Breast epithelium (tissue), 4 donors: ENCODE results near the gene C6orf89. TPM values are rescaled to one million over a fixed set of nuclear protein-coding genes. Genes with fewer than 3 reads are reported as not detected.

Experiments used
- DNase-seq, 2 donors: peaks; one replicate each; pipeline ENCODE4 v3.0.0-alpha.2; 2019; ENCODE audit warnings: low spot score in 2 of 2
- H3K27ac ChIP-seq, 2 donors: fragments of 200-600 bp; sonication (generic) in 1 of 2; one replicate each; pipeline ENCODE4 v1.5.1; 2016 to 2019; ENCODE audit warnings: mild to moderate bottlenecking in 1 of 2
- H3K27me3 ChIP-seq, 2 donors: fragments of 200-600 bp; sonication (generic) in 1 of 2; one replicate each; pipeline versions ENCODE4 v1.5.1 to v1.6.0; 2017 to 2019; ENCODE audit warnings: control low read depth in 1 of 2, mild to moderate bottlenecking in 1 of 2
- H3K36me3 ChIP-seq: fragments of 200-600 bp; one replicate; pipeline ENCODE4 v1.5.1; 2019
- H3K4me1 ChIP-seq, 2 donors: fragments of 200-600 bp; sonication (generic); one replicate each; pipeline ENCODE4 v1.5.1; 2016 to 2019; ENCODE audit warnings: control low read depth in 1 of 2
- H3K4me3 ChIP-seq, 3 donors: fragments of 200-600 bp; sonication (generic); 1 replicate in 2 of 3; 2 replicates in 1 of 3; pipeline ENCODE4 v1.5.1; 2016 to 2019; ENCODE audit warnings: mild to moderate bottlenecking in 3 of 3, moderate library complexity in 2 of 3
- H3K9me3 ChIP-seq, 2 donors: fragments of 200-600 bp; sonication (generic) in 1 of 2; one replicate each; pipeline ENCODE4 v1.5.1; 2016 to 2019; ENCODE audit warnings: control low read depth in 1 of 2
- POLR2A ChIP-seq: fragments of 450-650 bp; IDR thresholded peaks from one replicate; pipeline ENCODE4 v1.6.1; 2016; ENCODE audit warnings: antibody characterized with exemption, mild to moderate bottlenecking, moderate library complexity
- POLR2AphosphoS5 ChIP-seq, 3 donors: sonication (generic); formaldehyde crosslinking; IDR thresholded peaks; one replicate each; pipeline ENCODE4 v1.6.1; 2017; ENCODE audit warnings: antibody characterized with exemption in 3 of 3
- intact Hi-C: fragments of 100-400 bp; cut with DNase I; formaldehyde crosslinking; loops from one replicate; pipeline ENCODE4 v1.15.1; 2023; ENCODE audit warnings: low total_unique reads
- total RNA-seq, 3 donors: library from RNA; depleted of rRNA; stranded (reverse); fragments of >200 nt; gene quantifications; one replicate each; pipeline ENCODE4 v1.1.0, GENCODE V29; 2016
- TF ChIP-seq, protein P1 (sequence below), 3 donors: fragments of 450-650 bp; IDR thresholded peaks; one replicate each; pipeline ENCODE4 v1.5.1; 2016 to 2017; ENCODE audit warnings: antibody characterized with exemption in 3 of 3, mild to moderate bottlenecking in 3 of 3, moderate library complexity in 3 of 3

C6orf89 gene
- total RNA-seq, 3 donors from 2014 or later = 32.8 to 58.7 (median 45.4) TPM

DNA sequence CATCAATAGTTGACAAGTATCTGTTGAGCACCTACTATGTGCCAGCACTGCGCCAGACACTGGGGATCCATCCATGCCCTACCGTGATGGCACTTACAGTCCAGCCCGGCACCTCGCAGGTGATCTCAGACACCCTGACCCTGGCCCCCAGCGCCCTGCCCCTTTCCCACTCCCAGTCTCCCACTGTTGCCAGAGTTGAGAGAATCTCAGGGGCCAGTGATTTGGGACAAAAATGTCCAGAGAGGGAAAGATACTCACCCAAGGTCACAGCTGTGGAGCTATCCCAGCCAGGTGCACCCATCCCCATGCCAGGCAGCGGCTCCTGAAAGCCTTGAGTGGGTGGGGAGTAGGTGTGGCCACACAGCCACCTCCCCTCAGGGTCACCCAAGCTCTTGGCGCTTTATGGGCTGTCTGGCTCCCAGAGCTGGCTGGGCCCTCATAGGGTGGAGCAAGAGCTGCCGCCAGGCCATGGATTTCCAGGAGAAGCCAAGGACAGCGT, 72.1 kb downstream of the C6orf89 start:
- Histone ChIP-seq H3K9me3 (no peaks in the 10 kb centered on the region), H3K4me1 (peaks cover 0 to 8% of the 10 kb centered on the region in 2 donors), H3K36me3 (no peaks in the 10 kb centered on the region), H3K27ac (peak overlapping the region in 1 of 2 donors; percentile 45), H3K27me3 (no peaks in the 10 kb centered on the region), H3K4me3 (no peak overlapping the region)
- intact Hi-C loops = no loop called here
- TF ChIP-seq, protein P1, sequence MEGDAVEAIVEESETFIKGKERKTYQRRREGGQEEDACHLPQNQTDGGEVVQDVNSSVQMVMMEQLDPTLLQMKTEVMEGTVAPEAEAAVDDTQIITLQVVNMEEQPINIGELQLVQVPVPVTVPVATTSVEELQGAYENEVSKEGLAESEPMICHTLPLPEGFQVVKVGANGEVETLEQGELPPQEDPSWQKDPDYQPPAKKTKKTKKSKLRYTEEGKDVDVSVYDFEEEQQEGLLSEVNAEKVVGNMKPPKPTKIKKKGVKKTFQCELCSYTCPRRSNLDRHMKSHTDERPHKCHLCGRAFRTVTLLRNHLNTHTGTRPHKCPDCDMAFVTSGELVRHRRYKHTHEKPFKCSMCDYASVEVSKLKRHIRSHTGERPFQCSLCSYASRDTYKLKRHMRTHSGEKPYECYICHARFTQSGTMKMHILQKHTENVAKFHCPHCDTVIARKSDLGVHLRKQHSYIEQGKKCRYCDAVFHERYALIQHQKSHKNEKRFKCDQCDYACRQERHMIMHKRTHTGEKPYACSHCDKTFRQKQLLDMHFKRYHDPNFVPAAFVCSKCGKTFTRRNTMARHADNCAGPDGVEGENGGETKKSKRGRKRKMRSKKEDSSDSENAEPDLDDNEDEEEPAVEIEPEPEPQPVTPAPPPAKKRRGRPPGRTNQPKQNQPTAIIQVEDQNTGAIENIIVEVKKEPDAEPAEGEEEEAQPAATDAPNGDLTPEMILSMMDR (IDR thresholded peaks at IDR 0.05) = no peak
- no peak for DNase-seq

DNA sequence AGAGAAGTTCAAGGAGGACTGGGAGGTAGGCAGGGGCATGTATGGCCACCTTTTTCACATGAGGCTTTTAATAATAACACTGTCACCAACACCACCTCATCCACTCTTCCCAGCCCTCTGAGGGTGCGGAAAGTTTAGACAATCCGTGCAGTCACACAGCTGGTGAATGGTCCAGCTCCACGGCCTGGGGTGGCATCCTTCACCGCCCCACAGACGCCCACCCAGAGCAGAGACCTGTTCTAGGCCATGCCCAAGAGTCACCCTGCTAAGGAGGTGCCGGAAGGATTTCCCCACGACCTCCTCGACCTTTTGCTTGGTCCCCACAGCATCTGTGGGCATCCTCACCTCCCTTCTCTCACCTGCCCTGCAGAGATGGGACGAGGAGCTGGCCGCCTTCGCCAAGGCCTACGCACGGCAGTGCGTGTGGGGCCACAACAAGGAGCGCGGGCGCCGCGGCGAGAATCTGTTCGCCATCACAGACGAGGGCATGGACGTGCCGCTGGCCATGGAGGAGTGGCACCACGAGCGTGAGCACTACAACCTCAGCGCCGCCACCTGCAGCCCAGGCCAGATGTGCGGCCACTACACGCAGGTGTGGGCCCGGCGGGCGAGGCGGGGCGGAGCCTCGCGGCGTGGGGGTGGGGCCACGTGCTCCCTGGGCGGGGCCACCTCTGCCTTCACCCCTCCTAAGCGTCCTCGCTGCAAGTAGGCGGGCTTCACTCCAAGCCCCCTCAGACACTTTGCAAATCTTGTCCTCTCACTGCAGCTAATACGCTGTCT, 73.2 kb downstream of the C6orf89 start:
- Histone ChIP-seq H3K36me3 (no peaks in the 10 kb centered on the region), H3K9me3 (no peaks in the 10 kb centered on the region), H3K4me1 (peaks cover 0 to 14% of the 10 kb centered on the region in 2 donors), H3K27me3 (no peaks in the 10 kb centered on the region), H3K27ac (peak overlapping the region in 1 of 2 donors; percentile 45), H3K4me3 (no peak overlapping the region)
- DNase-seq = no peak
- intact Hi-C loops = no loop called here
- no peak for TF ChIP-seq POLR2AphosphoS5 (IDR thresholded peaks at IDR 0.05)
- TF ChIP-seq, protein P1 (IDR thresholded peaks at IDR 0.05) = no peak
- no peak for TF ChIP-seq POLR2A

DNA sequence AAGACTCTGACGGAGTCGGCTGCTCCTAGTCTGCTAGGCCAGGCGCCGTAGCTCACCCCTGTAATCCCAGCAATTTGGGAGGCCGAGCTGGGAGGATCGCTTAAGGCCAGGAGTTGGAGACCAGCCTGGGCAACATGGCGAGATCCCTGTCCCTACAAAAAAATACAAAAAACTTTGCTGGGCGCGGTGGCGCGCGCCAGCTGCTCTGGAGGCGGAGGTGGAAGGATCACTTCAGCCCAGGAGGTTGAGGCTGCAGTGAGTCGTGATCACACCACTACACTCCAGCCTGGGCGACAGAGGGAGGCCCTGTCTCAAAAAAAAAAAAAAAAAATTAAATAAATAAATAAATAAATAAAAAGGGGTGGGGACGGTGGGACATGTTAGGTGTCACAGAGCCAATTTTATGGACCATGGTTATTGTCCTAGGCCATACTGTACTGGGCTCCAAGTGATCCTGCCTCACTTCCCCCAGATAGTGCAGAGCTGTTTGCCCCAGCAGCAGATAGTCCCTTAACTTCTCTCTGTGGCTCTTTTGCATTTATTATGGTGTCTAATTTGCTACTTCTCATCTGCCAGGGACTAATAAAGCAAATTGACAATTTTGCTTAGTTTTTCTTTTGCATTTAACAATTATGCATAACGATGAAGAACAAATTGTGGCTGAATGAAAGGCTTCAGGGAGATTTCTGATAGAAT, 74.0 kb downstream of the C6orf89 start:
- DNase-seq = no peak
- intact Hi-C loops = no loop called here

DNA sequence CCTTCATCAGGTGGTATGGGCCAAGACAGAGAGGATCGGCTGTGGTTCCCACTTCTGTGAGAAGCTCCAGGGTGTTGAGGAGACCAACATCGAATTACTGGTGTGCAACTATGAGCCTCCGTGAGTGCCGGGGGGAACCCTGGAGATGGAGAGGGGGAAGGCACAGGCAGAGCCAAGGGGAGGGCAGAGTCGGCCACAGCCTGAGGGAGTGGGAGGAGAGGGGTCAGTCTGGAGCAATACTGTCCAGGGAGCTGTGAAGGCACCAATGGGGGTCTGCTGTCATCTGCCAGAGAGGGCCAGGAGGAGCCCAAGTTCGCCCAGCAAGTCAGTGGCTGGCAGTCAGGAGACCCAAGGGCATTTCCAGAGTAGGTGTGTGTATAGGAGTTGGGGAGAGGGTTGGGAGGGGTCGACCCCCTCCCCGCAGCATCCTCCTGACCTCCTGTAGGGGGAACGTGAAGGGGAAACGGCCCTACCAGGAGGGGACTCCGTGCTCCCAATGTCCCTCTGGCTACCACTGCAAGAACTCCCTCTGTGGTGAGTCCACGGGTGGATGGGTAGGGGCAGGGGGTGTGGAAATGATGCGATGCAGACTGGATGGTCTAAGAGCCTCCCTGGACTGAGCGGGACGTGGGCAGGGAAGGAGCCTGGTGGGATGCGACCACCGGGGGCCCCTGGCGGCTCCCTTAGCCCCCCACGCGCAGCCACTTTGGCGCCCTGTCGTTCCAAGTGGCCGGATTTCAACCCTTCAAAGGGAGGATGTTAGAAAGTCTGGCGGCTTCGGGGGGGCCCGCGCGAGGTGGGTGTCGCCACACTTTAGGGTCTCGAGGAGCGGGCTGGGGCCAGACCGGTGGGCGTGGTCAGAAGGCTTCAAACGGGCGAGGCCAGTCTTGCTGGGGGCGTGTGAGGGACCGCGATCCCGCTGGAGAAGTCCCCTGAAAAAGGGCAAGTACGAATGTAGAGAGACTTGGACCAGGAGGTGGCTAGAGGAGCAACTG, 76.0 kb downstream of the C6orf89 start:
- intact Hi-C loops = no loop called here
- no peak overlapping the region for H3K27ac ChIP-seq
- H3K4me1 ChIP-seq = peaks cover 0 to 18% of the 10 kb centered on the region in 2 donors
- DNase-seq = no peak
- no peak overlapping the region for H3K4me3 ChIP-seq
- TF ChIP-seq, protein P1 (IDR thresholded peaks at IDR 0.05) = no peak
- TF ChIP-seq POLR2AphosphoS5 (IDR thresholded peaks at IDR 0.05) = no peak
- TF ChIP-seq POLR2A = no peak
- H3K9me3 ChIP-seq = no peaks in the 10 kb centered on the region
- H3K36me3 ChIP-seq = no peaks in the 10 kb centered on the region
- no peaks in the 10 kb centered on the region for H3K27me3 ChIP-seq

More for the DNA sequence above, 74.0 kb downstream of the C6orf89 start:
- Histone ChIP-seq H3K27ac (no peak overlapping the region), H3K27me3 (no peaks in the 10 kb centered on the region), H3K9me3 (no peaks in the 10 kb centered on the region), H3K4me3 (no peak overlapping the region), H3K36me3 (no peaks in the 10 kb centered on the region), H3K4me1 (peaks cover 0 to 18% of the 10 kb centered on the region in 2 donors)
- no peak for TF ChIP-seq POLR2A
- TF ChIP-seq, protein P1 (IDR thresholded peaks at IDR 0.05) = no peak
- TF ChIP-seq POLR2AphosphoS5 (IDR thresholded peaks at IDR 0.05) = no peak
